ENCODE data around the gene TRIM72.

- no peak for TF ChIP-seq CTCF (IDR thresholded peaks at IDR 0.05)
- TF ChIP-seq POLR2AphosphoS5 (IDR thresholded peaks at IDR 0.05) = no peak
- TF ChIP-seq POLR2A (IDR thresholded peaks at IDR 0.05) = no peak
Observed at GRCh38 chr16:31253642-31254045, 39.7 kb downstream of the TRIM72 start.
